Colonic mucosa (tissue), 4 donors: ENCODE data around the gene SLC27A1. TPM values are rescaled to one million over a fixed set of nuclear protein-coding genes. Genes with fewer than 3 reads are reported as not detected.

Experiments
- DNase-seq: peaks from one replicate; pipeline ENCODE4 v3.0.0-alpha.2; 2020
- H3K27ac ChIP-seq: fragments of 200-600 bp; one replicate; pipeline ENCODE4 v1.8.0; 2021
- H3K27me3 ChIP-seq: fragments of 200-600 bp; one replicate; pipeline ENCODE4 v1.8.0; 2021
- H3K36me3 ChIP-seq: fragments of 200-600 bp; one replicate; pipeline ENCODE4 v1.8.0; 2021
- H3K4me1 ChIP-seq: fragments of 200-600 bp; one replicate; pipeline ENCODE4 v1.8.0; 2021; ENCODE audit warnings: mild to moderate bottlenecking
- H3K4me3 ChIP-seq: fragments of 200-600 bp; one replicate; pipeline ENCODE4 v1.8.0; 2021
- H3K9ac ChIP-seq, 2 donors: one replicate each; pipeline ENCODE4 v1.7.0; 2013; ENCODE audit warnings: control low read depth in 2 of 2, low read depth in 2 of 2, low read length in 2 of 2
- H3K9me3 ChIP-seq: fragments of 200-600 bp; one replicate; pipeline ENCODE4 v1.8.0; 2021
- CTCF ChIP-seq: fragments of 200-600 bp; IDR thresholded peaks from one replicate; pipeline ENCODE4 v1.8.0; 2022; ENCODE audit warnings: antibody characterized with exemption, mild to moderate bottlenecking
- intact Hi-C: fragments of 100-400 bp; cut with DNase I; formaldehyde crosslinking; loops from one replicate; pipeline ENCODE4 v1.14.1; 2022
- total RNA-seq, 2 donors: library from RNA; stranded (reverse); fragmentation: NEBNext Ultra II Directional in 1 of 2; extraction: Animal tissue kit (Norgen Biotek cat#: 25700) in 1 of 2; gene quantifications; one replicate each; pipeline ENCODE4 v1.2.1, GENCODE V29; 2021
- donor health status: healthy.
- donor health status: DM: no; HTN: no; CAD: no.
- donor health status: DM: no; HTN: no; CAD: no.

SLC27A1 gene
- total RNA-seq, 2 donors from 2014 or later = 4.2 to 5.1 TPM

GRCh38 chr19:17431417-17431816 is 38.9 kb upstream of the SLC27A1 start:
- intact Hi-C loops = no loop called here
- Histone ChIP-seq H3K36me3 (no peaks in the 10 kb centered on the region), H3K9me3 (no peaks in the 10 kb centered on the region), H3K27ac (no peak overlapping the region), H3K4me3 (no peak overlapping the region), H3K9ac (no peak overlapping the region), H3K4me1 (no peaks in the 10 kb centered on the region), H3K27me3 (no peaks in the 10 kb centered on the region)
- no peak for DNase-seq
- TF ChIP-seq CTCF = no peak

DNA sequence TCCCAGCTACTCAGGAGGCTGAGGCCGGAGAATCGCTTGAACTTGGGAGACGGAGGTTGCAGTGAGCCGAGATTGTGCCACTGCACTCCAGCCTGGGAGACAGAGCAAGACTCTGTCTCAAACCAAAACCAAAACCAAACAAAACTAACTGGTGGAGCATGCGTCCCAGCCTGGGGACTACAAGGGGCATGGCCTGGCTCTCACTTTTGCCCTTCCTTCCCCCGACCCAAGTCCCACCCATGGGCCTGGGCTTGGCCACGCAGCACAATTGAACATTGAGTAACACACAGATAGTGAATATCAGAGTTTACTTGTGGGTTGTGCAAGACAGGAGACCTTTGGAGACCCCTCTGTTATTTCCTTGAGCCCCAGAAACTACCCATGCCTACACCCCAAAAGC is 35.1 kb upstream of the SLC27A1 start:
- Histone ChIP-seq H3K4me1 (no peaks in the 10 kb centered on the region), H3K27ac (no peak overlapping the region)

DNA sequence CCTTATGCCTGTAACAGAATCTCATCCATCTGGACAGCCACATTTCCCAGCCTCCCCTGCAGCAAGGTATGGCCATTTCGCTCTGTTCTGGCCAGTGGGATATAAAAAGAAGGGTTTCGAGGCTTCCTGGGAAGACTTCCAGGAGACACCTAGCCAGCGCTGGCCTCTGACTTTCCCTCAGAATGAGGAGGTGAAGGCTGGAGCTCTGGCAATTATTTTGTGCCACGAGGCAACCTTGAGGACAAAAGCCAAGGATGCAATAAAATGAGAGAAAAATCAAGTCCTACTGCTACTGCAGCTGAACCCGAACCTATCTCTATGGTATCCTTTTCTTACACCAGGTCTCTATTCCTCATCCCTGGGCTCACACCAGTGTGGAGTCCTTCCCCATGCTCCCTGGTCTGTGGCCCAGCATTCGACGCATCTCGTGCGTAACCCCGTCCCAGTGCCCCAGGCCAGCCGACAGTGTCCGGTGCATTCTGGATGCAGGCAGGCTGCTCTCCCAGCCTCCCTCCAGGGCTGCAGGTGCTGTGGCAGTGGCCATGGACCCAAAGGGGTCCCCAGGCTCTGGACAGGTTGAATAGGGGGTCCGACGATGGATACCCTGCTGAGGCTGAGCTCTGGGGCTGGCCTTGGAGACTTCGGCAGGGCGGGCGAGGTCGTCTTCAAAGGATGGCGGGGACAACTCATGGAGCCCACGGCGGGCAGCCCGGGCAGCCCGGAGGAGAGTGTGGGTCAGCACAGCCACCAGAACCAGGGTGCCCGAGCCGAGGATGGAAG is 34.0 kb upstream of the SLC27A1 start:
- Histone ChIP-seq H3K27ac (no peak overlapping the region), H3K36me3 (no peaks in the 10 kb centered on the region), H3K9me3 (no peaks in the 10 kb centered on the region), H3K4me1 (no peaks in the 10 kb centered on the region), H3K27me3 (no peaks in the 10 kb centered on the region), H3K9ac (no peak overlapping the region), H3K4me3 (no peak overlapping the region)
- intact Hi-C loops = no loop called here
- no peak for TF ChIP-seq CTCF
- DNase-seq = no peak

More for the DNA sequence above, 35.1 kb upstream of the SLC27A1 start:
- H3K36me3 ChIP-seq = no peaks in the 10 kb centered on the region
- H3K9ac ChIP-seq = no peak overlapping the region
- no peaks in the 10 kb centered on the region for H3K27me3 ChIP-seq
- DNase-seq = no peak
- no peak for TF ChIP-seq CTCF
- no peaks in the 10 kb centered on the region for H3K9me3 ChIP-seq
- intact Hi-C loops = no loop called here
- no peak overlapping the region for H3K4me3 ChIP-seq

- H3K27ac ChIP-seq = no peak overlapping the region
- no peaks in the 10 kb centered on the region for H3K36me3 ChIP-seq
- TF ChIP-seq CTCF = no peak
- H3K27me3 ChIP-seq = no peaks in the 10 kb centered on the region
- no peak overlapping the region for H3K9ac ChIP-seq
- H3K4me1 ChIP-seq = no peaks in the 10 kb centered on the region
- intact Hi-C loops = no loop called here
- no peak for DNase-seq
- H3K4me3 ChIP-seq = no peak overlapping the region
- no peaks in the 10 kb centered on the region for H3K9me3 ChIP-seq
These were observed 33.5 kb upstream of the SLC27A1 start for GRCh38 chr19:17436874-17437267.

DNA sequence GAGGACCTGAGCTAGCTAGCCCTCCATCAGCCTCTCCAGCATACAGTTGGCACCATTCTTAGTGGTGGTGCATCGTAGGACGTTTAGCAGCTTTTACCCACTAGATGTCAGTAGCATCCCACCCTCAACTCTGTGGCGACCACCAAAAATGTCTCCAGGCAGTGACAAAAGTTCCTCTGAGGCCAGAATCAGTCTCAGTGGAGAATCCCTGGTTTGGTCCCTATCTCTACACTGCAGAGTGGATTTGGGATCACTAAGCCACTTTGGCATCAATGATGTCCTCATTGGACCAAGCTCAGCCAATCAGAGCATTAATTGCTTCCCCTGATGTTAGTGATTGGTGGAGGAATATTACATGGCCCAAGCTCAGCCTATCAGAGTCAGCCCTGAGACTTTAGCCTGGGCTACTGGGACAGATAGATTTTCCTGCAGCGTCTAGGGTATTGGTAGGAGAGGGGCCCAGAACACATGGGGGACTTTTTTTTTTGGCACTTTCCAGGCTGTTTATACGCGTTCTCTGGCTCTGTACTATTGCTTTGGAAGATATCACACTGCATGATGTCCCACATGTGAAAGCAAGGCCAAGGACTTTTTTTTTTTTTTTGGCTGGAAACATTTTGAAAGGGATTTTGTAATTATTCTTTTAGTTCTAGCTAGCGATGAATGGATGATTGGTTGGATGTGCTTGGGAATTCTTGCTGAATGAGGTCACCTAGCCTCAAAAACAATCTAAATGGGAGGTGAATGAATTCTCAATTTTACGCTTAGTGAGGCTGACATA is 28.9 kb upstream of the SLC27A1 start:
- Histone ChIP-seq H3K9me3 (no peaks in the 10 kb centered on the region), H3K27me3 (no peaks in the 10 kb centered on the region), H3K4me3 (no peak overlapping the region), H3K9ac (no peak overlapping the region), H3K36me3 (no peaks in the 10 kb centered on the region), H3K27ac (no peak overlapping the region), H3K4me1 (no peaks in the 10 kb centered on the region)
- intact Hi-C loops = no loop called here
- TF ChIP-seq CTCF = no peak
- DNase-seq = no peak
